SH-SY5Y (cell line): ENCODE results near the gene DPM2.

Experiments used
- GATA2 ChIP-seq: IDR thresholded peaks from 2 replicates; pipeline ENCODE4 v1.6.1; 2011; ENCODE audit warnings: mild to moderate bottlenecking, low read depth, low read length
- GATA3 ChIP-seq: IDR thresholded peaks from 2 replicates; pipeline ENCODE4 v1.6.1; 2011; ENCODE audit warnings: low read depth, mild to moderate bottlenecking, low read length, moderate library complexity

DNA sequence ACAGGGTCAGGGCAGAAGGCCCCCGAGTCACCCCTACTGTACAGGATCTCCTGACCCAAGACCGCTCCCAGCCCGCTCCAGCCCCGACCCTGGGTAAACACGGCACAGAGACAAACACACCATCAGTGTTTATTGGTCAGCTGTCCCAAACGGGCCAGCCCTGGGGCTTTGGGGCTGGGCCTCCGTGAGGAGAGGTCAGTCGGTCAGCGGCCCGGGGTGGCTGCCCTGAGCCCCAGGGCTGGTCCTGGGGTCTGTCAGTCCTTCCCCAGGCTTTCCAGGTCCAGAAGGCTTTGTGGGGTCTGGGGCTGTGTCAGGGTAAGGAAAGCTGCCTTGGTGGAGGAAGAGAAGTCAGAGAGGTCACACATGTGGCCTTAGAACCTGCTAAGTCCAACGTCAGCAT, 2.7 kb downstream of the DPM2 start:
- TF ChIP-seq GATA2, result no peak
- TF ChIP-seq GATA3, result no peak
